H1 (cell line): ENCODE data around the gene SF3B6. TPM values are rescaled to one million over a fixed set of nuclear protein-coding genes. Genes with fewer than 3 reads are reported as not detected.

Experiments
- CTCF ChIA-PET: fragments of 300-600 bp; sonication (Branson Sonifier 250); formaldehyde crosslinking; loops from one replicate; lab custom pipeline; 2021; ENCODE audit not compliant: partially characterized antibody; lab: Charles Lee
- POLR2A ChIA-PET: fragments of 300-600 bp; sonication (Branson Sonifier 250); formaldehyde crosslinking; loops from one replicate; lab custom pipeline; 2021; ENCODE audit warnings: inconsistent platforms; ENCODE audit not compliant: partially characterized antibody; lab: Charles Lee
- DNase-seq, 2 experiments: peaks; one replicate each; pipeline versions ENCODE4 v3.0.0 to v3.0.0-alpha.2; 2010 to 2022; ENCODE audit warnings: low spot score in 2 of 2, low read depth in 1 of 2, mixed read lengths in 1 of 2
- FAIRE-seq: peaks from 2 replicates; lab custom pipeline; 2011; peaks lifted over from hg19 to GRCh38; lab: Jason Lieb, UNC
- H2AFZ ChIP-seq: 2 replicates; pipeline ENCODE4 v1.8.1; 2012; ENCODE audit warnings: low read length, inconsistent platforms
- H2AK5ac ChIP-seq: 2 replicates; pipeline ENCODE4 v1.6.1; 2013; ENCODE audit warnings: low read depth, low read length
- H2BK120ac ChIP-seq: replicated peaks from 2 replicates; pipeline ENCODE3; 2013; ENCODE audit warnings: low read depth, low read length, inconsistent platforms
- H2BK12ac ChIP-seq: 2 replicates; pipeline ENCODE4 v1.6.1; 2013; ENCODE audit warnings: low read depth, low read length
- H2BK15ac ChIP-seq: 2 replicates; pipeline ENCODE4 v1.6.1; 2013; ENCODE audit warnings: low read length
- H2BK20ac ChIP-seq: 2 replicates; pipeline ENCODE4 v1.6.1; 2013; ENCODE audit warnings: low read length
- H2BK5ac ChIP-seq: 2 replicates; pipeline ENCODE4 v1.6.1; 2013; ENCODE audit warnings: low read depth, low read length
- H3K14ac ChIP-seq: 2 replicates; pipeline ENCODE4 v1.6.1; 2013; ENCODE audit warnings: inconsistent platforms; ENCODE audit not compliant: insufficient read length
- H3K18ac ChIP-seq: 2 replicates; pipeline ENCODE4 v1.6.1; 2013; ENCODE audit warnings: low read length; ENCODE audit errors: extremely low read depth
- H3K23ac ChIP-seq: 2 replicates; pipeline ENCODE4 v1.6.1; 2013; ENCODE audit warnings: inconsistent platforms; ENCODE audit not compliant: insufficient read length
- H3K23me2 ChIP-seq: 2 replicates; pipeline ENCODE4 v1.6.1; 2013; ENCODE audit warnings: low read depth, low read length
- H3K27ac ChIP-seq: 2 replicates; pipeline ENCODE4 v1.6.1; 2011; ENCODE audit warnings: low read depth, low read length, inconsistent platforms
- H3K27me3 ChIP-seq, 4 experiments: replicated peaks in 1 of 4; 1 replicate in 1 of 4; 2 replicates in 3 of 4; pipeline versions ENCODE4 v1.6.1 to v1.8.1; 2011 to 2013; ENCODE audit warnings: low read length in 3 of 4, mild to moderate bottlenecking in 3 of 4, inconsistent platforms in 2 of 4, mixed read lengths in 2 of 4, moderate library complexity in 1 of 4; ENCODE audit not compliant: control insufficient read depth in 3 of 4, insufficient read depth in 3 of 4; ENCODE audit errors: extremely low read depth in 1 of 4
- H3K36me3 ChIP-seq, 4 experiments: 2 replicates each; pipeline versions ENCODE4 v1.6.1 to v1.8.1; 2011 to 2013; ENCODE audit warnings: mild to moderate bottlenecking in 4 of 4, low read length in 3 of 4, moderate library complexity in 2 of 4, control low read depth in 1 of 4, inconsistent platforms in 1 of 4; ENCODE audit not compliant: insufficient read depth in 4 of 4, control insufficient read depth in 2 of 4
- H3K4ac ChIP-seq: replicated peaks from 2 replicates; pipeline ENCODE3; 2013; ENCODE audit warnings: low read length, low read depth, mixed read lengths, inconsistent platforms; ENCODE audit not compliant: insufficient read length
- H3K4me1 ChIP-seq, 4 experiments: replicated peaks in 1 of 4; 1 replicate in 1 of 4; 2 replicates in 3 of 4; pipeline versions ENCODE4 v1.6.1 to v1.8.1; 2011 to 2013; ENCODE audit warnings: low read length in 3 of 4, inconsistent platforms in 2 of 4, mixed read lengths in 1 of 4; ENCODE audit not compliant: insufficient read depth in 4 of 4, control insufficient read depth in 3 of 4
- H3K4me2 ChIP-seq, 2 experiments: 2 replicates each; pipeline versions ENCODE4 v1.6.1 to v1.8.1; 2011 to 2013; ENCODE audit warnings: low read depth in 2 of 2, low read length in 2 of 2, control low read depth in 1 of 2, inconsistent platforms in 1 of 2, mild to moderate bottlenecking in 1 of 2; ENCODE audit not compliant: insufficient read depth in 1 of 2
- H3K4me3 ChIP-seq, 4 experiments: fragments of 200-600, 300-600 bp in 1 of 4; sonication (generic), shearing (Covaris generic), sonication (Bioruptor Twin) in 1 of 4; 2 replicates each; pipeline versions ENCODE4 v1.5.1 to v1.8.1; 2011 to 2016; ENCODE audit warnings: low read length in 4 of 4, low read depth in 3 of 4, control low read depth in 2 of 4, inconsistent platforms in 2 of 4, mild to moderate bottlenecking in 2 of 4, mixed read lengths in 1 of 4, moderate library complexity in 1 of 4; ENCODE audit not compliant: insufficient read depth in 2 of 4; ENCODE audit errors: extremely low read depth in 1 of 4
- H3K56ac ChIP-seq: replicated peaks from 2 replicates; pipeline ENCODE3; 2013; ENCODE audit warnings: low read depth, mild to moderate bottlenecking, mixed read lengths, low read length, inconsistent platforms; ENCODE audit not compliant: insufficient read length
- H3K79me1 ChIP-seq: 2 replicates; pipeline ENCODE4 v1.6.1; 2013; ENCODE audit warnings: low read depth, low read length, control low read depth
- H3K79me2 ChIP-seq, 2 experiments: 2 replicates each; pipeline versions ENCODE4 v1.6.1 to v1.8.1; 2012 to 2013; ENCODE audit warnings: low read length in 2 of 2, mild to moderate bottlenecking in 2 of 2, inconsistent platforms in 1 of 2; ENCODE audit not compliant: insufficient read depth in 2 of 2, control insufficient read depth in 1 of 2
- H3K9ac ChIP-seq, 4 experiments: replicated peaks in 1 of 4; 1 replicate in 1 of 4; 2 replicates in 3 of 4; pipeline versions ENCODE4 v1.6.1 to v1.8.1; 2011 to 2013; ENCODE audit warnings: low read depth in 3 of 4, low read length in 3 of 4, control low read depth in 2 of 4, mild to moderate bottlenecking in 2 of 4, moderate library complexity in 2 of 4, inconsistent platforms in 1 of 4; ENCODE audit errors: extremely low read depth in 1 of 4
- H3K9me3 ChIP-seq, 2 experiments: 2 replicates each; pipeline versions ENCODE4 v1.6.1 to v1.8.1; 2012 to 2013; ENCODE audit warnings: mild to moderate bottlenecking in 2 of 2, moderate library complexity in 2 of 2, control low read depth in 1 of 2, inconsistent platforms in 1 of 2, low read depth in 1 of 2, low read length in 1 of 2, mixed read lengths in 1 of 2; ENCODE audit not compliant: insufficient read depth in 2 of 2
- H4K20me1 ChIP-seq, 2 experiments: replicated peaks in 1 of 2; 2 replicates each; pipeline versions ENCODE3 to v1.8.1; 2011 to 2013; ENCODE audit warnings: inconsistent platforms in 2 of 2, low read length in 2 of 2, mild to moderate bottlenecking in 1 of 2; ENCODE audit not compliant: insufficient read depth in 2 of 2, control insufficient read depth in 1 of 2
- H4K5ac ChIP-seq: 2 replicates; pipeline ENCODE4 v1.6.1; 2013; ENCODE audit warnings: low read length, low read depth, mixed read lengths, inconsistent platforms; ENCODE audit not compliant: insufficient read length
- H4K8ac ChIP-seq: 2 replicates; pipeline ENCODE4 v1.8.0; 2013; ENCODE audit warnings: mild to moderate bottlenecking, moderate library complexity, low read length, inconsistent platforms; ENCODE audit not compliant: insufficient read depth; ENCODE audit errors: extremely low read depth
- H4K91ac ChIP-seq: replicated peaks from 2 replicates; pipeline ENCODE3; 2013; ENCODE audit warnings: low read length, mixed read lengths, inconsistent platforms; ENCODE audit not compliant: insufficient read length
- CHD1 ChIP-seq: IDR thresholded peaks from 2 replicates; pipeline ENCODE4 v1.6.1; 2012; ENCODE audit warnings: low read depth, low read length, improper control_type of control experiment
- MAFK ChIP-seq: IDR thresholded peaks from 2 replicates; pipeline ENCODE4 v1.6.1; 2012; ENCODE audit warnings: low read depth, mild to moderate bottlenecking, improper control_type of control experiment, low read length
- YY1 ChIP-seq: IDR thresholded peaks from 2 replicates; pipeline ENCODE4 v1.6.1; 2011; ENCODE audit warnings: low read depth, mild to moderate bottlenecking, low read length
- WGBS, 2 experiments: shearing (Covaris generic) in 1 of 2; methylation state at CpG; one replicate each; pipeline versions ENCODE4 v1.1.6 to v1.1.7; 2013 to 2015; ENCODE audit warnings: low lambda C conversion rate in 2 of 2, mixed read lengths in 2 of 2, inconsistent platforms in 1 of 2, low coverage in 1 of 2, missing lambda C conversion rate in 1 of 2; ENCODE audit not compliant: insufficient replicate concordance in 2 of 2, insufficient coverage in 1 of 2, insufficient read length in 1 of 2; ENCODE audit errors: extremely low coverage in 1 of 2, missing lambda C conversion rate in 1 of 2; 5-methylcytosine and 5-hydroxymethylcytosine counted together
- long read RNA-seq, 2 experiments: library from RNA in 1 of 2; library from capped mRNA in 1 of 2; stranded (forward); transcript quantifications; one replicate each; pipeline ENCODE4 v2.0.0, GENCODE V29; 2021; ENCODE audit warnings: inconsistent platforms in 1 of 2
- polyA minus RNA-seq, 3 experiments: library from RNA; depleted of rRNA, polyadenylated mRNA; stranded (reverse); fragments of >200 nt; gene quantifications; 1 replicate in 2 of 3; 2 replicates in 1 of 3; pipeline ENCODE4 v1.2.3, GENCODE V29; 2011
- polyA plus RNA-seq, 7 experiments: library from polyadenylated mRNA; depleted of rRNA in 3 of 7; stranded (reverse) in 5 of 7; unstranded in 2 of 7; fragments of >200 nt in 5 of 7; fragments of 200-250 nt in 2 of 7; gene quantifications; 1 replicate in 5 of 7; 2 replicates in 1 of 7; 4 replicates in 1 of 7; pipeline versions ENCODE4 v1.2.1 to v1.2.3, GENCODE V29; 2011 to 2013; ENCODE audit warnings: missing spikeins in 2 of 7, mixed read lengths in 2 of 7
- total RNA-seq: library from RNA; stranded (reverse); fragmentation: NEBNext Ultra II Directional; extraction: Animal tissue kit (Norgen Biotek cat#: 25700); gene quantifications from 2 replicates; pipeline ENCODE4 v1.2.1, GENCODE V29; 2021
- TF ChIP-seq, protein P1 (sequence below), 3 experiments: IDR thresholded peaks; 1 replicate in 2 of 3; 2 replicates in 1 of 3; pipeline versions ENCODE4 v1.5.1 to v1.6.1; 2011; ENCODE audit warnings: low read length in 3 of 3, mild to moderate bottlenecking in 3 of 3, inconsistent platforms in 2 of 3, low read depth in 1 of 3, moderate library complexity in 1 of 3; ENCODE audit not compliant: insufficient read depth in 1 of 3; ENCODE audit errors: control extremely low read depth in 1 of 3

The SF3B6 gene
- total RNA-seq: 126 and 127 TPM in 2 replicates
- polyA plus RNA-seq (2011; rRNA removed): 86.6 and 155 TPM in 2 replicates
- 176 TPM for polyA plus RNA-seq (2011; cell fraction: cytosol; rRNA removed)
- 33.1 TPM for polyA plus RNA-seq (2011; cell fraction: nucleus; rRNA removed)
- polyA plus RNA-seq (2012, experiment 1 of 2): 105 to 184 TPM (median 117 TPM) in 4 replicates
- polyA plus RNA-seq (2012, experiment 2 of 2): 246 TPM
- 180 TPM for polyA plus RNA-seq (2013, experiment 1 of 2)
- polyA plus RNA-seq (2013, experiment 2 of 2): 197 TPM
- 21.8 and 39.5 TPM in 2 replicates for polyA minus RNA-seq (2011; rRNA and poly(A)+ RNA removed)
- 36.9 TPM for polyA minus RNA-seq (2011; cell fraction: cytosol; rRNA and poly(A)+ RNA removed)
- polyA minus RNA-seq (2011; cell fraction: nucleus; rRNA and poly(A)+ RNA removed): 22.6 TPM
- long read RNA-seq, experiment 1, transcript SF3B6-201 (4 exons, 770 nt): major isoform, 138 of 170 reads
- long read RNA-seq, experiment 1, partial matches to known transcripts: 18 of 170 reads
- long read RNA-seq, experiment 1, other reads (novel, unspliced or antisense): 14 of 170 reads
- long read RNA-seq, experiment 2, transcript SF3B6-201 (4 exons, 770 nt): major isoform, 15 of 17 reads
- long read RNA-seq, experiment 2, partial matches to known transcripts: 0 of 17 reads
- long read RNA-seq, experiment 2, other reads (novel, unspliced or antisense): 2 of 17 reads

- peaks cover 0 to 23% of the 10 kb centered on the region in 2 experiments; a peak in 2 of 4 replicates for H3K79me2 ChIP-seq
- H2BK20ac ChIP-seq: no peak within 1 kb of the TSS
- peak within 1 kb of the TSS; percentile 81; the same call in 1 of the 2 replicates for H2BK5ac ChIP-seq
- no peak within 1 kb of the TSS for H2AK5ac ChIP-seq
- FAIRE-seq: peak; percentile 13
- H2AFZ ChIP-seq: peak within 1 kb of the TSS; percentile 78; the same call in 1 of the 2 replicates
- WGBS, 2 experiments: 1% methylated on average over 48 of the region's 64 CpGs; no CpG with 5 or more reads in 1 of the 2 experiments
- no peak within 1 kb of the TSS for H2BK15ac ChIP-seq
- H3K79me1 ChIP-seq: no peaks in the 10 kb centered on the region
- H3K27ac ChIP-seq: peak within 1 kb of the TSS; percentile 87
- H3K14ac ChIP-seq: no peak within 1 kb of the TSS
- peaks cover 0 to 7% (median 2%) of the 10 kb centered on the region in 4 experiments; a peak in 4 of 7 replicates for H3K4me1 ChIP-seq
- peak within 1 kb of the TSS; percentile 71 for H3K18ac ChIP-seq
- CTCF ChIA-PET: interaction anchor here (0.8 to 1.3 kb wide), 5 partner anchors 16 to 273 kb away, joined by 3 to 4 read pairs (median 3); partner anchors contain the start of gene WDCP
- peak within 1 kb of the TSS; percentile 36 for H3K56ac ChIP-seq
- H3K27me3 ChIP-seq: no peaks in the 10 kb centered on the region
- no peak within 1 kb of the TSS for H4K91ac ChIP-seq
- H4K8ac ChIP-seq: peak within 1 kb of the TSS; percentile 90; the same call in 1 of the 2 replicates
- H4K5ac ChIP-seq: peak within 1 kb of the TSS; percentile 66
- H3K4me2 ChIP-seq: peak within 1 kb of the TSS; percentile 83 to 84
- H2BK120ac ChIP-seq: no peak within 1 kb of the TSS
- H3K36me3 ChIP-seq: peaks cover 6 to 33% (median 15%) of the 10 kb centered on the region in 4 experiments; a peak in 6 of 8 replicates
- H3K4me3 ChIP-seq: peak within 1 kb of the TSS; percentile 74 to 96 (median 94)
- H3K23me2 ChIP-seq: peaks cover 5% of the 10 kb centered on the region; the same call in 1 of the 2 replicates
- no peak within 1 kb of the TSS; the same call in 1 of the 2 replicates for H2BK12ac ChIP-seq
- H4K20me1 ChIP-seq: no peaks in the 10 kb centered on the region
- no peak within 1 kb of the TSS for H3K23ac ChIP-seq
- DNase-seq: peak; percentile 100
- peak within 1 kb of the TSS; percentile 17 for H3K4ac ChIP-seq
- POLR2A ChIA-PET: interaction anchor here (0.6 to 2.7 kb wide), 17 partner anchors 8 to 272 kb away, joined by 3 to 31 read pairs (median 4); partner anchors contain the start of genes ATAD2B, MFSD2B, TP53I3 and WDCP
- no peaks in the 10 kb centered on the region for H3K9me3 ChIP-seq
- peak within 1 kb of the TSS; percentile 63 to 94 (median 90) for H3K9ac ChIP-seq
- no peak for TF ChIP-seq CHD1
- TF ChIP-seq YY1: peak; percentile 84
- peak; percentile 67; the same call in 1 of the 2 replicates for TF ChIP-seq MAFK
- TF ChIP-seq, protein P1, sequence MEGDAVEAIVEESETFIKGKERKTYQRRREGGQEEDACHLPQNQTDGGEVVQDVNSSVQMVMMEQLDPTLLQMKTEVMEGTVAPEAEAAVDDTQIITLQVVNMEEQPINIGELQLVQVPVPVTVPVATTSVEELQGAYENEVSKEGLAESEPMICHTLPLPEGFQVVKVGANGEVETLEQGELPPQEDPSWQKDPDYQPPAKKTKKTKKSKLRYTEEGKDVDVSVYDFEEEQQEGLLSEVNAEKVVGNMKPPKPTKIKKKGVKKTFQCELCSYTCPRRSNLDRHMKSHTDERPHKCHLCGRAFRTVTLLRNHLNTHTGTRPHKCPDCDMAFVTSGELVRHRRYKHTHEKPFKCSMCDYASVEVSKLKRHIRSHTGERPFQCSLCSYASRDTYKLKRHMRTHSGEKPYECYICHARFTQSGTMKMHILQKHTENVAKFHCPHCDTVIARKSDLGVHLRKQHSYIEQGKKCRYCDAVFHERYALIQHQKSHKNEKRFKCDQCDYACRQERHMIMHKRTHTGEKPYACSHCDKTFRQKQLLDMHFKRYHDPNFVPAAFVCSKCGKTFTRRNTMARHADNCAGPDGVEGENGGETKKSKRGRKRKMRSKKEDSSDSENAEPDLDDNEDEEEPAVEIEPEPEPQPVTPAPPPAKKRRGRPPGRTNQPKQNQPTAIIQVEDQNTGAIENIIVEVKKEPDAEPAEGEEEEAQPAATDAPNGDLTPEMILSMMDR (IDR thresholded peaks at IDR 0.05; ENCODE audit: control extremely low read depth in 1 of 3, insufficient read depth in 1 of 3, low read depth in 1 of 3, low read length in 3 of 3): no peak
Observed at GRCh38 chr2:24075915-24076848, at the start of gene SF3B6. SF3B6 (minus strand) TSS chr2:24076326; CDS start chr2:24076229, 97 bp downstream.
